RPMI7951 (cell line): ENCODE measurements around the gene TBCD. TPM values are rescaled to one million over a fixed set of nuclear protein-coding genes. Genes with fewer than 3 reads are reported as not detected.

ENCODE experiments used
- DNase-seq: peaks from one replicate; pipeline ENCODE4 v3.0.0-alpha.2; 2012; ENCODE audit warnings: low read depth
- total RNA-seq: library from RNA; depleted of rRNA; stranded (reverse); fragments of >200 nt; shearing (Covaris generic); gene quantifications from 2 replicates; pipeline ENCODE4 v1.2.3, GENCODE V29; 2014

The TBCD gene
- total RNA-seq, 1 experiment from 2014 or later, result 18.4 TPM

- DNase-seq, result no peak
Measured at GRCh38 chr17:82856361-82856760, 104.5 kb downstream of the TBCD start.

DNA sequence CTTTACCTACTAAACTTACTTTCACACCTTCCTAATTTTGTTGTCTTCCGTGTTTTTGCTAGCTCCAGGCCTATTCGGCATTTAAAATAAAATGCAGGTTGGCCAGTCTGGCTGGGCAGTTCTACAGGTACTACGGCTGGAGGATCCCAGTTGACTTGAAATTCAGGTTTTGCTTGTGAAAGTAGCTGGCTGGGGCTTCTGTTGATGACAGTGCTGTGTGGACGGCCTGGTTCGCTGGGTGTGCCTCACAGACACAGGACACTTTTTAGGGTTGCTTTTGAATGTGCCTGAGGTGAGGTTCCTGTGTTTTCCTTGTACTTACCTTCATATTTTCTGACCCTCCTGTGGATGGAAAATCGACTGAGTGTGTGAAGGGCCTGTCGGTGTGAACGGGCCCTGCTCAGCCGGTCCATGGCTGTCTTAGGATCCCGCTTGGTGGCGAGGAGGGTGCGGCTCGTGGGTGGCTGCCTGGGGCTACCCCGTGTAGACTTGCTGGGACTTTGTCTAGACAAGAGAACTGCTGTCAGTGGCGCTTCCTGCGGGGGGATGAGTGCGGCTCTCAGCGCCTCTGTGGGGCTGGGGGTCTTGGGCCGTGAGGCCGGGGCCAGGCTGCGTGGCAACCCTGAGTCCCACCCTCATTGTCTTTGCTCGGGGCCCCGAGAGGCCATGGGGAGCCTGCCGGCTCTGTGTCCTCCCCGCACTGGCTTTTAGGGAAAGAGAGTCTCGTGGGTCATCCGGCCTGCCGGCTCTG is 106.7 kb downstream of the TBCD start:
- DNase-seq, result no peak

DNA sequence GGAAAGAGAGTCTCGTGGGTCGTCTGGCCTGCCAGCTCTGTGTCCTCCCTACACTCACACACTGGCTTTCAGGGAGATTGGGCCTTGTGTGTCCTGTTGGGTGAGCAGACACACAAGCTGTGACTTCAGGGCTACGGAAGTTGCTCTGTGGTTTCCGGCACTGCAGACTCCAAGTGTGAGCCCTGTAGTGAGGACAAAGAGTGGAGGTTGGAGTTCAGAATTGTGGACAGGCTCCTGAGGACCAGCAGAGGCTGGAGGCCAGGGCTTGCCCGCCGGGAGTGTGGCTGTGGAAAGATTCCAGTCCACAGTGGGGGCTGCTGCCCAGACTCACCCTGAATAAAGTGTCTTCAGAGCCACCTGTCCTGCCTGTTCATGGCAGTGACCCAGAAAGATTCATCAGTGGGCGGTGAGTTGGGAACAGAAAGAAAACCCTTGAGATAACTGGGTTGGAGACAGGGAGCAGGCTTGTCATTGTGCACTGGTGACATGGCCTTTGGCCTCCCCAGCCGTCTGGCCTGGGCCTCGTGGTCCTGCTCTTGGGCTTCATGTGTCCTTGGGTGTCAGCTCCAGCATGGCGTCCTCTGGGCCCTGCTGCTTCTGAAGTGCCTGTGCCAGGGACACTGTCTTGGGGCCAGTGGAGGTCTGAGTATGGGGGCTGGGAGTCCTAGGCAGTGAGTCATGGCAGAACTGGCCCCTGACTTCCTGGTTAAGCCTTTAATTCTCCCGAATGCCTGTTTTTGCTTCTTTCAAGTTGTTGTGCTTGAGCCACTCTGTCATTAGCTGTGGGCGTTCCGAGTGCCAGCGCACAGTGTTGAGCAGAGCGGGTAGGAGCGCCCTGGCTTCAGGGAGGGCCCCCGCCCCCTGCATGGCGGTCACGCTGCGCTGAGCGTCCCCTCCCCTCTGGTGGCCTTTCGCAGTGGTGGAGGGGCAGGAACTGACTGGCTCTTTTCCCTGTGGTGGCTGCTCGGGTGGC is 107.9 kb downstream of the TBCD start:
- peak; percentile 69 for DNase-seq

DNA sequence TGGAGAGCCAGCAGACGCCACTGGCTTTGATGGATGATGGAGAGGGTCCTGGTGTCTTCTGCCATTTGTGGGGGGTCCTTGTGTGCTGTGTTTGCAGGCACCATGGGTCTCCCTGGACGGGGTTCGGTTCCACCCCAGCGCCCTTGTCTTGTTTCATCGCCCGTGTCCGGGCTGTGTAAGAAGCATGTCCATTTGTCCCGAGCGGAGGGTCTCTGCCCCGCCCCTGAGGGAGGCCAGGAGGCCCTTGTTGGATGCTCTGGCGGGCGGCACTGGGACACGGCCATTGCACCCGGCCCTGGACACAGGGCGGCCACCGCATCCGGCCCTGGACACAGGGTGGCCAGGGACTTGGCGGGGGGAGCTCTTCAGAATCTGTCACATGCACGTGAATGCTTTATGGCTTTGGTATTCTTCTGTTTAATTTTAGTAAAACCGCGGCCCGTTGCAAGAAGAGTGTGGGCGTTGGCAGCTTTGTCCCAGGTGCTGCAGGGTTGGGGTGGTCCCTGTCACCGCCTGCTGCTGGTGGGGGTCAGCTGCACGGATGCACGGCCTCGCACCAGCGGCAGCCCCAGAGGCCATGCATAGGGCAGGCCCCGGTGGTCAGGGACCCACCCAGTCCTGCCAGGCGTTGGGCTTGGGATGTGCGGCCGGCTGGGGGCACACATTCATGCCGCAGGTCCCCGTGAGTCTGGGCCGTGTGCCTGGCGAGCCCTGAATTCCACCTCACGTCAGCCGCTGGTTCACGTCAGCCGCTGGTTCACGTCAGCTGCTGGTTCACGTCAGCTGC is 108.9 kb downstream of the TBCD start:
- no peak for DNase-seq

- DNase-seq, result no peak
Measured at GRCh38 chr17:82861393-82861775, 109.5 kb downstream of the TBCD start.

DNA sequence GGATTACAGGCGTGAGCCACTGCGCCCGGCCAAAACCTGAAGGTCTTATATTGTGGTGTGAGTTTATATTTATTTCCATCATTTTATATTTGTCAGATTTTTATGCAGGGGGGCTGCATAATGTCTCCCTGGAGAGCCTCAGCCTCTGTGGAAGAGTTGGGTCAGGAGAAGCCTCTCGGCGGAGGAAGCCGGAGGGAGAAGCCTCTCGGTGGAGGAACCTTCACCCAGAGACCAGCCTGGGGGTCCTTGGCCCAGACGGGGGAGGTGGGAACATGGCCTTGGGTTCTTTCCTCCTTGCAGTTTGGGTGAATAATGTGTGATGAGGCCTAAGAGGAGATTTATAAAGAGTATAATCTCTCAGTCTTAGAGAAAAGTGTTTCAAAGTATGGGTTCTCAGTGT is 110.3 kb downstream of the TBCD start:
- DNase-seq, result no peak

DNA sequence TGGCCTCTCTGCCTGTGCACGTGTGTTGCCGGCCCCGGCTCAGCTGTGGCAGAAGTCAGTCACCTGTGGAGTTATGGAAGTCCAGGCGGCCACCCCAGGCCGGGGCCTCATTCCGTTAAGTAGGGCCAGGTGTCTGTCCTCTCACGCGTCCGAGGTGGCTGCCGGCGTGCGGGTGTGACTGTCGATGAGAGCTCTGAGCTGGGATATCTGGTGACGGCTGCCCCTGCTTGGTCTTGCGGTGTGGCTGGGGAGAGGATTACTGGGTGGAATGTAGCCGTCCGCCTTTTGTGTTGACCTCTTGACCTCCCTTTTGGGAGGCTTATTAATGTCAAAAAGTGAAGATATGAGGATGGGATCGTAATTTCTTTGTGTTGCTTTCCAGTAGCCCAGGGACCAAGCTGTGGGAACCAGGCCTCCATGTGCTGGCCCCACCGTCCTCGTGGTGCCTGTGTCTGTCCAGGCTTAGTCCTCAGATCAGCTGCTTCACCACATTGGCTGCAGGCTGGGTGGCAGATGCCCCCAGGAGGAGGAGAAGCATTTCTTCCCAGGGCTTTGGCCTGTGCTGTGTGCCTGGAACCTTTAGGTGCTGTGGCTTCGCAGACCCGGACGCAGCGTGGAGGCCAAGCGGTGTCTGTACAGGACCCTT is 111.0 kb downstream of the TBCD start:
- no peak for DNase-seq

DNA sequence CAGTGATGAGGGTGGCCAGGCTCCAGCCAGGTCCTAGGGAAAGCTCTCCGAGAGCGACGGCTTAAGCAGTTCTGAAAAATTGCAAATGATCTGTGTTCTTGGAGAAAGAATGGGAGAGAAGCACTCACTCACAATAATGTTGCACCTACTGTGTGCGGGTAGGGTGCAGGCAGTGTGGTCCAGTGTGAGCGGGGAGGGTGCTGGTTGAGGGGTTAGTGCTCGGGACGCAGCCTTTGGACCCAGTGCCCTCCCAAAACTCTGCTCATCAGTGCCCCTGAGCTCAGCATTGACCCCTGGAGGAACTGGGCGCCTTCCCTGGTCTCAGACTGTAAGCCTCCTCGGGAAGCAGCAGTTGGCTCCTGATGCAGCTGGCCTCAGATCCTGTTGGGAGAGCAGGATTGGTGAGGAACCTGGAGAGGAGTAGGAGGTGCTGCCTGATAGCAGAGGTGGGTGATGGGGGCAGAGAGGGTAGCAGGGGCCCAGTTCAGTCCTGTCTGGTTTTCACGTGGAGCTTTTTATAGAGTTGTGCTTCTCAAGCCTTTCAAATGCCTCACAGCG is 111.6 kb downstream of the TBCD start:
- DNase-seq, result no peak

DNA sequence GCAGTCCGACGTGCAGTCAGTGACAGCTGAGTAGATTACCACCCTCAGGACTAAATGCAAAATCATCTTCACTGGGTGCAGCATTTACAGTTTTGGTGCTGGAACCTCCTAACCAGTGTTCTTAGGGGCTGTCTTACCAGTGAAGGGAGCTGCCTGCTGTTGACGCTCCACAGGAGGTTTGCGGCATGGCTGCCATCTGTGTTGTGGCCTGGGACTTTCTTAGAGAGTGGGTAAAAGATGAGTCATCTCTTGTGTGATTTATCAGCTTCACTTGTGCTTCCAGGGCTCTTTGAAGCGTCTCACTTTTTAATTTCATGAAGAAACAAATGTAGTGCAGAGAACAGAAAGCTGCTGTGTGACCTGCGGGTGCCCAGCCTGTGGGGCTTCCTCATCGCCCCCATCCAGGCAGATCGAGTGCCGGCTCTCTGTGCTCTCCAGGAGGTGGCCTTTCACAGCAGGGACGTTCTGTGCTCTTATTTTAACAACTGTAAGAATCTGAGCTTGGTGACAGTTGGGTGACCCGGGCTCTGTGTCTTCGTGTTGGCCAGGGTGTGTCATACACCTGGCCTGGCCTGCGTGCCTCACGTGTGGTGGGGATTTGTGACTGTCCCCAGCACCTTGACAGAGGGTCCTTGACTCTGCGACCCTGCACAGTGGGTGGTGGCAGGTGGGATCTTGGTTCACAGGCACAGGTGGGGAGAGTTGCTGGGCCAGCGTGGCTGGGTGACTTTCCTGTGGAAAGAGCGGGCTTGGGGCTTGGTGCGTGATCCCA is 112.3 kb downstream of the TBCD start:
- DNase-seq, result peak; percentile 92

DNA sequence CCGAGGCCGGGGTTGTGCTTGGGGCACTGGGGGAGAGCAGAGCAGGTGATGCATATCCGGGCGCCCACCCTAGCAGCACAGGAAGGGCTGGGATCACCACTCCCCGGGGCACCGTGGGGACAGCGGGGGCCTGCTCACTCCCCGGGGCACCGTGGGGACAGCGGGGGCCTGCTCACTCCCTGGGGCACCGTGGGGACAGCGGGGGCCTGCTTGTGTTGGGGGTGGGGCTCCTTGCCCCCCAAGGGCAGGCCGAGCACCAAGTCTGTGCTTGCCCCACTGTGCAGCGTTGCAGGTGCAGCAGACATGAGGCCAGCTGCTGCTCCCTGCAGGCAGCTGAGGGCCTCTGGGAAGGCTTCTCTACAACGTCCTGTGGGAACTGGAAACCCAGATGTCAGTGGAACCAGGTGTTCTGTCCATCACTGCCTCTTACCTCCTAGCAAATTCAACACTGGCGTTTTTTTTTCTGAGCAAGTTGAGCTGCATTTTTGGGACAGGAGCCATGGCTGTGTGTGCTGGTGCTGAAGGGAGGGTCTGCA is 112.9 kb downstream of the TBCD start:
- DNase-seq, result no peak

- no peak for DNase-seq
Measured at GRCh38 chr17:82865274-82865673, 113.4 kb downstream of the TBCD start.

- no peak for DNase-seq
Measured at GRCh38 chr17:82865774-82866395, 114.0 kb downstream of the TBCD start.

- DNase-seq, result peak; percentile 80
Measured at GRCh38 chr17:82866590-82867191, 114.8 kb downstream of the TBCD start.

DNA sequence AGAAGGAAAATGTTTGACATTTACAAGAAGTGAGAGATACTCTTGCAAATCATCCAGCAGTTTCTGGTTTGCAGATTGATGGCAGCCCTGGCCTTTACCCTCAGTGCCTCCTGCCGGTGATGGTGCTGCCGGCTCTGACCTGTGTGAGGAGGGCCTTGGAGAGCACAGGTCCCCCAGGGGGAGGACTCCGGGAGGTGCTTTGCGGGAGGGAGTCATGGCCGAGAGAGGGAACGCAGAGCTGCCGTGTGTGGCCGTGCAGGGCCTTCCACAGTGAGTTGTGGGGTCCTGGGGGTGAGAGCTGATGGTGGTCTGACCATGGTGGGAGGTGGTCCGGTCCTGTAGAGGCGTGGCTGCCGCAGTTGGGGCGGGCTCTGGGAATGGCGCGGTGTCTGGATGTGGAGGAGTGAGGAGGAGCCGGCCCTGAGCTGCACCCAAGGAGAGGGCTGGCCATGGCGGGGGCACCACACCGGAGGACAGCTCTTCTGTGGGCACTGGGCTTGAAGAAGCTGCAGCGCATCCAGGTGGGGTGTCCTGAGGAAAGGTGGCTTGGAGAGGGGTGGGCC is 116.0 kb downstream of the TBCD start:
- no peak for DNase-seq

GRCh38 chr17:82868715-82869131 is 116.9 kb downstream of the TBCD start:
- no peak for DNase-seq

- no peak for DNase-seq
Measured at GRCh38 chr17:82869536-82869935, 117.7 kb downstream of the TBCD start.

GRCh38 chr17:82870091-82870491 is 118.2 kb downstream of the TBCD start:
- no peak for DNase-seq

DNA sequence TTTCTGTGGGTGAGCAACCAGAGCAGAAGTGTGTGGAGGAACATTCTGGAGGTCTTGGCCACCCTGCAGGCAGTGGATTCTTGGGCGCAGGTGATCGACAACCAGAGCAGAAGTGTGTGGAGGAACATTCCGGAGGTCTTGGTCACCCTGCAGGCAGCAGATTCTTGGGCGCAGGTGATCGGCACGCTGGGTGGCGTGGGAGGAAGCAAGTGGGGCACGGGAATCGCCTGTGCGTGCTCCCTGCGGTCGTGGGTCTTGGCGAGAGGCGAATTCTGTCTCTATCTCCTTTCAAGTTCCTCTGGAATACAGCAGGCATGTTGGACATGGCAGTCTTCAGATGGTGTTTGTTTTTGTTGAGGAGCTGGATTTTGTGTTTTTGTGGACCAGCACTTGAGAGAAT is 118.7 kb downstream of the TBCD start:
- DNase-seq, result no peak
